NCI-H146 (cell line): ENCODE data around the gene OSMR.

Experiments used
- DNase-seq: peaks from one replicate; lab custom pipeline; 2025; lab: John Stamatoyannopoulos, UW

OSMR gene

GRCh38 chr5:38871790-38872551 lies 26.2 kb downstream of the OSMR start:
- no peak for DNase-seq

GRCh38 chr5:38872826-38873225 lies 27.0 kb downstream of the OSMR start:
- no peak for DNase-seq

GRCh38 chr5:38874948-38875456 lies 29.2 kb downstream of the OSMR start:
- no peak for DNase-seq

GRCh38 chr5:38878391-38879077 lies 32.7 kb downstream of the OSMR start:
- no peak for DNase-seq

GRCh38 chr5:38879078-38879460 lies 33.3 kb downstream of the OSMR start:
- no peak for DNase-seq

- DNase-seq = no peak
Observed at GRCh38 chr5:38883842-38884241, 38.0 kb downstream of the OSMR start.

GRCh38 chr5:38885208-38885607 lies 39.4 kb downstream of the OSMR start:
- DNase-seq = no peak

GRCh38 chr5:38888041-38888440 lies 42.2 kb downstream of the OSMR start:
- DNase-seq = peak; percentile 10

- DNase-seq = no peak
Observed at GRCh38 chr5:38889424-38889823, 43.6 kb downstream of the OSMR start.

GRCh38 chr5:38891563-38891962 lies 45.8 kb downstream of the OSMR start:
- DNase-seq = no peak

GRCh38 chr5:38892363-38892762 lies 46.6 kb downstream of the OSMR start:
- no peak for DNase-seq

GRCh38 chr5:38896760-38897159 lies 50.9 kb downstream of the OSMR start:
- DNase-seq = no peak

GRCh38 chr5:38899936-38900335 lies 54.1 kb downstream of the OSMR start:
- DNase-seq = no peak

- no peak for DNase-seq
Observed at GRCh38 chr5:38905516-38905915, 59.7 kb downstream of the OSMR start.

- DNase-seq = no peak
Observed at GRCh38 chr5:38906503-38906902, 60.7 kb downstream of the OSMR start.

- DNase-seq = no peak
Observed at GRCh38 chr5:38911933-38912332, 66.1 kb downstream of the OSMR start.

- DNase-seq = no peak
Observed at GRCh38 chr5:38913714-38914113, 67.9 kb downstream of the OSMR start.

- peak; percentile 76 for DNase-seq
Observed at GRCh38 chr5:38916802-38917201, 71.0 kb downstream of the OSMR start.

GRCh38 chr5:38921174-38921573 lies 75.4 kb downstream of the OSMR start:
- DNase-seq = no peak

- DNase-seq = peak; percentile 41
Observed at GRCh38 chr5:38922199-38922598, 76.4 kb downstream of the OSMR start.

- DNase-seq = no peak
Observed at GRCh38 chr5:38923661-38924451, 78.0 kb downstream of the OSMR start.

GRCh38 chr5:38925154-38925925 lies 79.5 kb downstream of the OSMR start:
- DNase-seq = no peak
